HG03060 (cell line): Measurements from ENCODE around the gene PTRH1.
"Not testable (repeated sequence)": the region's sequence is repeated elsewhere in the genome, so short reads cannot be mapped to it uniquely, and the experiment has no call there.

ENCODE experiments used
- ATAC-seq: cut with Tn5 transposase; IDR thresholded peaks from one replicate; pipeline ENCODE4 v1.9.1; 2021; ENCODE audit warnings: low read depth, moderate number of reproducible peaks; ENCODE audit not compliant: unreplicated experiment

The PTRH1 gene

GRCh38 chr9:127715470-127716337 is at the start of gene PTRH1, which contains the start of gene TTC16:
PTRH1 (minus strand) TSS chr9:127715663; CDS start chr9:127715639, 24 bp downstream.
TTC16 (plus strand) TSS chr9:127716079; CDS start chr9:127716146, 67 bp downstream.
- peak; percentile 86 for ATAC-seq

GRCh38 chr9:127763918-127764384 is 48.5 kb upstream of the PTRH1 start:
- no peak for ATAC-seq

- no peak for ATAC-seq
These were observed 46.7 kb upstream of the PTRH1 start for GRCh38 chr9:127762111-127762676.

- ATAC-seq: no peak
These were observed 46.1 kb upstream of the PTRH1 start for GRCh38 chr9:127761491-127761956.

- no peak for ATAC-seq
These were observed 45.6 kb upstream of the PTRH1 start for GRCh38 chr9:127761061-127761460.

GRCh38 chr9:127758843-127759242 is 43.4 kb upstream of the PTRH1 start:
- no peak for ATAC-seq

- ATAC-seq: not testable (repeated sequence)
These were observed 41.3 kb upstream of the PTRH1 start for GRCh38 chr9:127756776-127757175.

- ATAC-seq: no peak
These were observed 40.8 kb upstream of the PTRH1 start for GRCh38 chr9:127756233-127756632.

GRCh38 chr9:127755061-127756060 is 39.9 kb upstream of the PTRH1 start:
- ATAC-seq: no peak

- ATAC-seq: no peak
These were observed 38.9 kb upstream of the PTRH1 start for GRCh38 chr9:127754099-127755060.

GRCh38 chr9:127753622-127754021 is 38.2 kb upstream of the PTRH1 start:
- ATAC-seq: no peak

GRCh38 chr9:127753148-127753547 is 37.7 kb upstream of the PTRH1 start:
- ATAC-seq: no peak

- no peak for ATAC-seq
These were observed 36.0 kb upstream of the PTRH1 start for GRCh38 chr9:127751269-127752054.

- ATAC-seq: no peak
These were observed 33.8 kb upstream of the PTRH1 start for GRCh38 chr9:127749090-127749787.

GRCh38 chr9:127746959-127747569 is 31.6 kb upstream of the PTRH1 start:
- ATAC-seq: no peak

- no peak for ATAC-seq
These were observed 29.1 kb upstream of the PTRH1 start for GRCh38 chr9:127744398-127745110.
